CD8-positive, alpha-beta memory T cell (primary cell): ENCODE measurements around the gene PITPNC1. TPM values are rescaled to one million over a fixed set of nuclear protein-coding genes. Genes with fewer than 3 reads are reported as not detected.
"Not testable (repeated sequence)": the region's sequence is repeated elsewhere in the genome, so short reads cannot be mapped to it uniquely, and the experiment has no call there.

Source experiments
- CTCF ChIA-PET: fragments of 350-600 bp; sonication (Branson Sonifier 250); formaldehyde crosslinking; loops from one replicate; lab custom pipeline; 2021; ENCODE audit warnings: antibody characterized with exemption; lab: Charles Lee
- POLR2A ChIA-PET: fragments of 350-600 bp; sonication (Branson Sonifier 250); formaldehyde crosslinking; loops from one replicate; lab custom pipeline; 2021; ENCODE audit warnings: antibody characterized with exemption; lab: Charles Lee
- DNase-seq, 5 donors: peaks; one replicate each; pipeline versions ENCODE4 v3.0.0 to v3.0.0-alpha.2; 2020 to 2022; ENCODE audit warnings: mixed read lengths in 1 of 5
- H3K27ac ChIP-seq: one replicate; pipeline ENCODE4 v1.7.0; 2013; ENCODE audit warnings: low read depth, mild to moderate bottlenecking, low read length, moderate library complexity
- H3K27me3 ChIP-seq: 2 replicates; pipeline ENCODE4 v1.7.0; 2013; ENCODE audit warnings: low read length, mild to moderate bottlenecking; ENCODE audit not compliant: insufficient read depth, poor library complexity, severe bottlenecking
- H3K36me3 ChIP-seq: 2 replicates; pipeline ENCODE4 v1.7.0; 2013; ENCODE audit warnings: mild to moderate bottlenecking, low read length, moderate library complexity; ENCODE audit not compliant: insufficient read depth
- H3K4me1 ChIP-seq: 2 replicates; pipeline ENCODE4 v1.7.0; 2013; ENCODE audit warnings: mild to moderate bottlenecking, low read length, moderate library complexity; ENCODE audit not compliant: insufficient read depth
- H3K4me3 ChIP-seq: 2 replicates; pipeline ENCODE4 v1.7.0; 2013; ENCODE audit warnings: mild to moderate bottlenecking, low read length
- H3K9me3 ChIP-seq: 2 replicates; pipeline ENCODE4 v1.7.0; 2013; ENCODE audit warnings: mild to moderate bottlenecking, low read length
- H3K27ac Mint-ChIP-seq, 8 donors: one replicate each; pipeline ENCODE4 v1.8.0; 2020 to 2021; ENCODE audit warnings: mixed read lengths in 8 of 8, mild to moderate bottlenecking in 6 of 8, inconsistent platforms in 3 of 8, moderate library complexity in 3 of 8
- H3K27me3 Mint-ChIP-seq, 2 donors: one replicate each; pipeline ENCODE4 v1.8.0; 2020 to 2021; ENCODE audit warnings: mixed read lengths in 2 of 2, mild to moderate bottlenecking in 1 of 2, moderate library complexity in 1 of 2
- H3K36me3 Mint-ChIP-seq, 3 donors: one replicate each; pipeline ENCODE4 v1.8.0; 2020 to 2021; ENCODE audit warnings: mixed read lengths in 3 of 3, inconsistent platforms in 1 of 3, mild to moderate bottlenecking in 1 of 3
- H3K4me1 Mint-ChIP-seq, 3 donors: one replicate each; pipeline ENCODE4 v1.8.0; 2020 to 2021; ENCODE audit warnings: mixed read lengths in 3 of 3, inconsistent platforms in 1 of 3, mild to moderate bottlenecking in 1 of 3
- H3K4me3 Mint-ChIP-seq, 7 donors: one replicate each; pipeline ENCODE4 v1.8.0; 2020 to 2021; ENCODE audit warnings: mixed read lengths in 7 of 7, mild to moderate bottlenecking in 6 of 7, moderate library complexity in 4 of 7, inconsistent platforms in 2 of 7
- H3K9me3 Mint-ChIP-seq, 5 donors: one replicate each; pipeline ENCODE4 v1.8.0; 2020 to 2022; ENCODE audit warnings: mixed read lengths in 5 of 5, mild to moderate bottlenecking in 3 of 5, moderate library complexity in 2 of 5, inconsistent platforms in 1 of 5
- polyA plus RNA-seq: library from polyadenylated mRNA; unstranded; fragments of 300-500 nt; fragmentation: Illumina TruSeq; gene quantifications from one replicate; pipeline ENCODE4 v1.2.3, GENCODE V29; 2021
- total RNA-seq, 2 experiments: library from RNA; stranded (reverse); gene quantifications; one replicate each; pipeline ENCODE4 v1.2.3, GENCODE V29; 2021

Gene PITPNC1
- total and polyA plus RNA-seq, 3 experiments from 2014 or later = 43.1 to 163 (median 45.1) TPM

GRCh38 chr17:67727152-67728039 lies 350.3 kb downstream of the PITPNC1 start:
- H3K4me3 Mint-ChIP-seq, H3K27ac ChIP-seq, H3K9me3 ChIP-seq, DNase-seq, H3K4me3 ChIP-seq, H3K9me3 Mint-ChIP-seq, POLR2A ChIA-PET, H3K27me3 Mint-ChIP-seq, H3K27me3 ChIP-seq, CTCF ChIA-PET: not testable (repeated sequence)
- H3K36me3 ChIP-seq = peaks cover 52% of the 10 kb centered on the region
- Mint-ChIP-seq H3K27ac (peak overlapping the region in 3 of 8 donors; percentile 22 to 93 (median 72)), H3K36me3 (peaks cover 18 to 83% (median 29%) of the 10 kb centered on the region in 3 donors), H3K4me1 (peaks cover 15 to 43% (median 32%) of the 10 kb centered on the region in 3 donors)
- H3K4me1 ChIP-seq = peaks cover 24% of the 10 kb centered on the region

- Mint-ChIP-seq H3K9me3 (no peaks in the 10 kb centered on the region), H3K27me3 (no peaks in the 10 kb centered on the region), H3K4me3 (no peak overlapping the region), H3K4me1 (peaks cover 30 to 59% (median 52%) of the 10 kb centered on the region in 3 donors), H3K36me3 (peaks cover 23 to 87% (median 35%) of the 10 kb centered on the region in 3 donors), H3K27ac (peak overlapping the region in 1 of 8 donors; percentile 46)
- H3K4me3 ChIP-seq = no peak overlapping the region
- H3K27me3 ChIP-seq = no peaks in the 10 kb centered on the region
- peaks cover 25% of the 10 kb centered on the region for H3K4me1 ChIP-seq
- no peak overlapping the region for H3K27ac ChIP-seq
- no peaks in the 10 kb centered on the region for H3K9me3 ChIP-seq
- ChIA-PET POLR2A (no interaction called here), CTCF (no interaction called here)
- peaks cover 49% of the 10 kb centered on the region for H3K36me3 ChIP-seq
- DNase-seq = no peak
These were observed 352.8 kb downstream of the PITPNC1 start for GRCh38 chr17:67729903-67730302.

DNA sequence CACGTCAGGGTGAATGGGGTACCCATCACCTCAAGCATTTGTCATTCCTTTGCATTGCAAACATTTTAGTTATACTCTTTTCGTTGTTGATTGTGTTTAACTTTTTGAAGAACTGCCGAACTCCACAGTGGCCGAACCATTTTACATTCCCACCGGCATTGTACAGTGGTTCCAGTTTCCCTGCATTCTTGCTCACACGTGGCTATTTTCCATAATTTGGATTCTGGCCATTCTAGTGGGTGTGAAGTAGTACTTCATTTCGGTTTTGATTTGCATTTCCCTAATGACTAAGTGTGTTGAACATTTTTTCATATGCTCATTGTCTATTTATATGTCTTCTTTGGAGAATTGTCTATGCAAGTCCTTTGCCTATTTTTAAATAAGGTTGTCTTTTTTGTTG lies 353.6 kb downstream of the PITPNC1 start:
- peaks cover 48% of the 10 kb centered on the region for H3K36me3 ChIP-seq

DNA sequence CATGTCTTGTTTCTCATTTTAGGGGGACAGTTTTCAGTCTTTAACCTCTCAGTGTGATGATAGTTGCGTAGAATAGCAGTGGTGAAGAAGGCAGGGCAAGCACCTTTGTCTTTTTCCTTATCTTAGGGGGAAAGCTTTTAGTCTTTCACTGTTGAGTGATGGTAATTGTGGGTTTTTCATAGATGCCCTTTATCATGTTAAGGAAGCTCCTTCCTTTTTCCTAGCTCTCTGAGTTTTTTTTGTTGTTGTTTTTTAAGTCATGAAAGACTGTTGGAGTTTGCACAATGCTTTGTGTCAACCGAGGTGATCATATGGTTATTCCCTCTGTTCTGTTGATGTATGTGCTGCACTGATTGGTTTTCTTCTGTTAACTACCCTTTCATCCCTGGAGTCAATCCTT lies 356.4 kb downstream of the PITPNC1 start:
- DNase-seq = no peak
- H3K27me3 ChIP-seq = no peaks in the 10 kb centered on the region
- H3K4me1 Mint-ChIP-seq = peaks cover 20 to 34% (median 29%) of the 10 kb centered on the region in 3 donors
- H3K27me3 Mint-ChIP-seq = no peaks in the 10 kb centered on the region
- peaks cover 4% of the 10 kb centered on the region for H3K4me1 ChIP-seq
- POLR2A ChIA-PET = no interaction called here
- peaks cover 59% of the 10 kb centered on the region for H3K36me3 ChIP-seq
- H3K4me3 ChIP-seq = no peak overlapping the region
- H3K36me3 Mint-ChIP-seq = peaks cover 13 to 86% (median 32%) of the 10 kb centered on the region in 3 donors
- no peaks in the 10 kb centered on the region for H3K9me3 ChIP-seq
- no peaks in the 10 kb centered on the region for H3K9me3 Mint-ChIP-seq
- CTCF ChIA-PET = no interaction called here
- H3K4me3 Mint-ChIP-seq = no peak overlapping the region
- H3K27ac ChIP-seq = no peak overlapping the region
- H3K27ac Mint-ChIP-seq = peak overlapping the region in 4 of 8 donors; percentile 3 to 61 (median 42)

More for the DNA sequence above, 353.6 kb downstream of the PITPNC1 start:
- Mint-ChIP-seq H3K36me3 (peaks cover 23 to 82% (median 33%) of the 10 kb centered on the region in 3 donors), H3K9me3 (no peaks in the 10 kb centered on the region), H3K4me1 (peaks cover 24 to 50% (median 44%) of the 10 kb centered on the region in 3 donors), H3K27me3 (no peaks in the 10 kb centered on the region), H3K27ac (no peak overlapping the region), H3K4me3 (no peak overlapping the region)
- peaks cover 18% of the 10 kb centered on the region for H3K4me1 ChIP-seq
- no peak overlapping the region for H3K27ac ChIP-seq
- H3K9me3 ChIP-seq = no peaks in the 10 kb centered on the region
- H3K27me3 ChIP-seq = no peaks in the 10 kb centered on the region
- DNase-seq = no peak
- CTCF ChIA-PET = no interaction called here
- H3K4me3 ChIP-seq = no peak overlapping the region
- POLR2A ChIA-PET = no interaction called here

DNA sequence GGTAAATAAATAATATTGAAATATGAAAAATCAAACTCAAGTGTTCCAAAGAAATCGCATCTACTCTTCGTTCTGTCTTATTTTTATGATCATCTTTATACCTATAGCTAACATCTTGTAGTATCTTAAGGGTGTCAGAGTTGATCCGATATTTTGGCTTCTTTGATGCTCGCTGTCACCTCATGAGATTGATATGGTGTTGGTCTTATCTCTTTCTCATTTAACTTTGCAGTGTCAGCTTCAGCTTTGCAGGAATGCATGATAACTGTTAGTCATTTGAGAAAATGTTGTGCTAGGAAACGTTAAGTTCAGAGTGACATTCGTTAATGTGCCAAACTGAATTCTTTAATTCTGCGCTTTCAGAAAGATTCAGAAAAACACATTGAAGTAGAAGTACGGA lies 360.1 kb downstream of the PITPNC1 start:
- H3K9me3 Mint-ChIP-seq = no peaks in the 10 kb centered on the region
- Histone ChIP-seq H3K36me3 (peaks cover 58% of the 10 kb centered on the region), H3K4me3 (no peak overlapping the region), H3K9me3 (no peaks in the 10 kb centered on the region), H3K27me3 (no peaks in the 10 kb centered on the region), H3K27ac (no peak overlapping the region), H3K4me1 (peaks cover 4% of the 10 kb centered on the region)
- no peak for DNase-seq
- H3K27ac Mint-ChIP-seq = no peak overlapping the region
- peaks cover 15 to 23% (median 20%) of the 10 kb centered on the region in 3 donors for H3K4me1 Mint-ChIP-seq
- ChIA-PET CTCF (no interaction called here), POLR2A (no interaction called here)
- H3K4me3 Mint-ChIP-seq = no peak overlapping the region
- peaks cover 5 to 81% (median 15%) of the 10 kb centered on the region in 3 donors for H3K36me3 Mint-ChIP-seq
- H3K27me3 Mint-ChIP-seq = no peaks in the 10 kb centered on the region

GRCh38 chr17:67742025-67742424 lies 364.9 kb downstream of the PITPNC1 start:
- Mint-ChIP-seq H3K4me1 (no peaks in the 10 kb centered on the region), H3K36me3 (peaks cover 0 to 85% (median 15%) of the 10 kb centered on the region in 3 donors), H3K4me3 (no peak overlapping the region), H3K9me3 (no peaks in the 10 kb centered on the region), H3K27me3 (no peaks in the 10 kb centered on the region), H3K27ac (no peak overlapping the region)
- Histone ChIP-seq H3K27me3 (no peaks in the 10 kb centered on the region), H3K9me3 (no peaks in the 10 kb centered on the region), H3K36me3 (peaks cover 56% of the 10 kb centered on the region), H3K4me1 (no peaks in the 10 kb centered on the region), H3K4me3 (no peak overlapping the region), H3K27ac (no peak overlapping the region)
- no peak for DNase-seq
- CTCF ChIA-PET = no interaction called here
- POLR2A ChIA-PET = no interaction called here

Other genes starting within 250 kb of the PITPNC1 start
- gene HELZ, start 132.1 kb upstream of the PITPNC1 start, total RNA-seq = 10 to 100 TPM; 56.4 to 62.5 TPM
- gene HELZ, start 132.1 kb upstream of the PITPNC1 start, polyA plus RNA-seq = 85.0 TPM
- 10 to 100 TPM; 91.1 to 94.2 TPM for gene PSMD12, start 10.7 kb upstream of the PITPNC1 start, total RNA-seq
- 40.2 TPM for gene PSMD12, start 10.7 kb upstream of the PITPNC1 start, polyA plus RNA-seq